Activated CD4-positive, alpha-beta memory T cell treated with anti-CD3 and anti-CD28 coated beads for 36 hours (primary cell): Measurements from ENCODE around the gene RALY. TPM values are rescaled to one million over a fixed set of nuclear protein-coding genes. Genes with fewer than 3 reads are reported as not detected.

Experiments used
- CTCF ChIA-PET: fragments of 350-600 bp; sonication (Branson Sonifier 250); formaldehyde crosslinking; loops from one replicate; lab custom pipeline; 2021; ENCODE audit warnings: antibody characterized with exemption, inconsistent platforms; lab: Charles Lee
- POLR2A ChIA-PET: fragments of 350-600 bp; sonication (Branson Sonifier 250); formaldehyde crosslinking; loops from one replicate; lab custom pipeline; 2021; ENCODE audit warnings: antibody characterized with exemption; lab: Charles Lee
- DNase-seq: peaks from one replicate; pipeline ENCODE4 v3.0.0-alpha.2; 2020
- H3K27ac Mint-ChIP-seq: one replicate; pipeline ENCODE4 v1.8.0; 2021; ENCODE audit warnings: mixed read lengths
- H3K27me3 Mint-ChIP-seq: one replicate; pipeline ENCODE4 v1.8.0; 2021; ENCODE audit warnings: mixed read lengths
- H3K36me3 Mint-ChIP-seq: one replicate; pipeline ENCODE4 v1.8.0; 2021; ENCODE audit warnings: mixed read lengths
- H3K4me1 Mint-ChIP-seq: one replicate; pipeline ENCODE4 v1.8.0; 2021; ENCODE audit warnings: low read depth, mixed read lengths
- H3K4me3 Mint-ChIP-seq: one replicate; pipeline ENCODE4 v1.8.0; 2021; ENCODE audit warnings: mild to moderate bottlenecking, mixed read lengths
- H3K9me3 Mint-ChIP-seq: one replicate; pipeline ENCODE4 v1.8.0; 2021; ENCODE audit warnings: mixed read lengths
- intact Hi-C: fragments of 100-400 bp; cut with micrococcal nuclease; formaldehyde crosslinking; loops from one replicate; pipeline ENCODE4 v1.15.1; 2023
- total RNA-seq, 2 experiments: library from RNA; stranded (reverse); gene quantifications; one replicate each; pipeline ENCODE4 v1.2.3, GENCODE V29; 2021

RALY gene
- total RNA-seq, 2 experiments from 2014 or later: 149 to 159 TPM

DNA sequence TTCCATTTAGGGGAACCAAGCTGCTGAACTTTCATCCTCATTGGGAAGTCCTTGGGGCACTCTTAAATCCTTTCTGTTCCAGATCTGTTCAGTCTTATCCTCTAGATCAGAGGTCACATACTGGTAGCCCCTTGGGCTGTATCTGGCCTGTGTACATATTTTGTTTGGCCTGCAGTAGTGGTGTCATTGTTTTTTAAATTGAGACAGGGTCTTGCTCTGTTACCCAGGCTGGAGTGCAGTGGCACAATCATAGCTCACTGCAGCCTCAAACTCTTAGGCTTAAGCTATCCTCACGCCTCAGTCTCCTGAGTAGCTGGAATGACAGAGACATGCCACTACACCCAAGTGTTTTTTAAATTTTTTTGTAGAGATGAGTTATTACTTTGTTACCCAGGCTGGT, 14.8 kb downstream of the RALY start:
- no peaks in the 10 kb centered on the region for H3K9me3 Mint-ChIP-seq
- no peak for DNase-seq
- no peak overlapping the region for H3K27ac Mint-ChIP-seq
- no peak overlapping the region for H3K4me3 Mint-ChIP-seq
- intact Hi-C loops: no loop called here
- peaks cover 1% of the 10 kb centered on the region for H3K36me3 Mint-ChIP-seq
- H3K4me1 Mint-ChIP-seq: peaks cover 84% of the 10 kb centered on the region
- no peaks in the 10 kb centered on the region for H3K27me3 Mint-ChIP-seq
- CTCF ChIA-PET: no interaction called here
- POLR2A ChIA-PET: interaction anchor here (0.6 kb wide), 1 partner anchor 17 kb away, joined by 3 read pairs; no protein-coding TSS in a partner anchor

- ChIA-PET POLR2A (no interaction called here), CTCF (interaction anchor here (2.3 kb wide), 1 partner anchor 12 kb away, joined by 10 read pairs; no protein-coding TSS in a partner anchor)
- Mint-ChIP-seq H3K4me1 (peaks cover 81% of the 10 kb centered on the region), H3K27ac (no peak overlapping the region), H3K4me3 (no peak overlapping the region), H3K9me3 (no peaks in the 10 kb centered on the region), H3K36me3 (peaks cover 1% of the 10 kb centered on the region), H3K27me3 (no peaks in the 10 kb centered on the region)
- no peak for DNase-seq
- intact Hi-C loops: no loop called here
Observed at GRCh38 chr20:34010405-34010931, 16.8 kb downstream of the RALY start.

DNA sequence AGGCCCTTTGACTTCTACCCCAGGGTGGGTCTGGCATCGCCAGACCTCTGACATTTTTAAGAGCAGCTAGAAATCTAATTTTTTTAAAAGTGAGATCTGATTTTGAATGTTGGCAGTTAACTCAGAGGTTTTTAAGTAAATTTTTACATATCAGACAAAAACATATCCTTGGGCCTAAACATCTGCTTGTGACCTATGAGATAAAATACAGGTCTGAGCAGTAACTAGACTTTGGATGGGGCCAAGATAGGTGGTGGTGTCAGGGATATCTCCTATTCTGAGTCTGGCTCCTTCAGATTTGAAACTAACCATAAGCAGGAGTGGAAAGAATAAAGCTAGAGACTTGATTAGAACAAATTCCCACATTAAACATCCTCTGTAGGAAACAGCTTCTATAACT, 17.6 kb downstream of the RALY start:
- intact Hi-C loops: no loop called here
- no peaks in the 10 kb centered on the region for H3K27me3 Mint-ChIP-seq
- H3K4me3 Mint-ChIP-seq: no peak overlapping the region
- CTCF ChIA-PET: interaction anchor here (2.3 kb wide), 1 partner anchor 11 kb away, joined by 10 read pairs; no protein-coding TSS in a partner anchor
- POLR2A ChIA-PET: interaction anchor here (0.9 kb wide), 1 partner anchor 18 kb away, joined by 3 read pairs; the partner anchor contains the start of gene RALY
- DNase-seq: no peak
- H3K9me3 Mint-ChIP-seq: no peaks in the 10 kb centered on the region
- H3K27ac Mint-ChIP-seq: no peak overlapping the region
- peaks cover 1% of the 10 kb centered on the region for H3K36me3 Mint-ChIP-seq
- peaks cover 81% of the 10 kb centered on the region for H3K4me1 Mint-ChIP-seq

- POLR2A ChIA-PET: no interaction called here
- no peaks in the 10 kb centered on the region for H3K27me3 Mint-ChIP-seq
- CTCF ChIA-PET: no interaction called here
- intact Hi-C loops: no loop called here
- peaks cover 1% of the 10 kb centered on the region for H3K36me3 Mint-ChIP-seq
- no peak overlapping the region for H3K4me3 Mint-ChIP-seq
- no peak for DNase-seq
- H3K9me3 Mint-ChIP-seq: no peaks in the 10 kb centered on the region
- peak overlapping the region; percentile 66 for H3K27ac Mint-ChIP-seq
- peaks cover 82% of the 10 kb centered on the region for H3K4me1 Mint-ChIP-seq
Observed at GRCh38 chr20:34012330-34012729, 18.6 kb downstream of the RALY start.

DNA sequence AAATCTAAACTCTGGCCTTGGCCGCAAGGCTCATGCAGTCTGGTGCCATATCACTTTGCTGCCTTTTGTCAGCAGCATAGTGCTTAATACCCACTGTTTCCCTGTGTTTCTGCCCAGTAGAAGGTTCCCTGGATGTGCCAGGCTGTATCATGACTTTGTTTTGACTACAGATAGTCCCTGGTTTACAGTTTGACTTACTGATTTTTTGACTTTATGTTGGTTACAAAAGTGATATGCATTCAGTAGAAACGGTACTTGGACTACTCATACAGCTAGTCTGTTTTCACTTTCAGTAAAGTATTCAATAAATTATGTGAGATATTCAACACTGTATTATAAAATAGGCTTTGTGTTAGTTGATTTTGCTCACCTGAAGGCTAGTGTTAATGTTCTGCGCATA, 19.0 kb downstream of the RALY start:
- no peak overlapping the region for H3K4me3 Mint-ChIP-seq
- H3K4me1 Mint-ChIP-seq: peaks cover 85% of the 10 kb centered on the region
- POLR2A ChIA-PET: interaction anchor here (0.7 kb wide), 1 partner anchor 11 kb away, joined by 4 read pairs; no protein-coding TSS in a partner anchor
- no peaks in the 10 kb centered on the region for H3K9me3 Mint-ChIP-seq
- CTCF ChIA-PET: no interaction called here
- intact Hi-C loops: no loop called here
- H3K27me3 Mint-ChIP-seq: no peaks in the 10 kb centered on the region
- DNase-seq: no peak
- H3K27ac Mint-ChIP-seq: peak overlapping the region; percentile 66
- H3K36me3 Mint-ChIP-seq: peaks cover under 1% of the 10 kb centered on the region

DNA sequence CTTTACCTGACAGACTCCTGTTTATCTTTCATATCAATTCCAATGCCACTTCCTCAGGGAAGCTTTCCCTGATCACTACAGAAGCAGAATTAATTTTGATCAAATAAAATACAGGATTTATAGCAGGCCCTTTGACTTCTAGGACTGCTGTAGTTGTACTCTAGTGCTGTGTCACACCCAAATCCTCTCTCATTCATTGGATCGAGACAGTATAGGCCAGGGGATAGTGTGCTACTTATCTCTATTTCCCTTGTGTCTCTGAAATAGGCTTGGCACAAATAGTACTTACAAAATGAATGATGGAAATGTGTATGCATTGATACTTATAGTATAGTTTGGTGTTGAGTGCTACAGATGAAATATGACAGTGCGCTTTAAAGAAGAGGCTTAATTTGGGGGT, 19.8 kb downstream of the RALY start:
- ChIA-PET POLR2A (interaction anchor here (0.7 kb wide), 1 partner anchor 12 kb away, joined by 4 read pairs; no protein-coding TSS in a partner anchor), CTCF (no interaction called here)
- intact Hi-C loops: no loop called here
- no peak for DNase-seq
- no peak overlapping the region for H3K27ac Mint-ChIP-seq
- no peak overlapping the region for H3K4me3 Mint-ChIP-seq
- no peaks in the 10 kb centered on the region for H3K36me3 Mint-ChIP-seq
- H3K4me1 Mint-ChIP-seq: peaks cover 85% of the 10 kb centered on the region
- no peaks in the 10 kb centered on the region for H3K27me3 Mint-ChIP-seq
- no peaks in the 10 kb centered on the region for H3K9me3 Mint-ChIP-seq

DNA sequence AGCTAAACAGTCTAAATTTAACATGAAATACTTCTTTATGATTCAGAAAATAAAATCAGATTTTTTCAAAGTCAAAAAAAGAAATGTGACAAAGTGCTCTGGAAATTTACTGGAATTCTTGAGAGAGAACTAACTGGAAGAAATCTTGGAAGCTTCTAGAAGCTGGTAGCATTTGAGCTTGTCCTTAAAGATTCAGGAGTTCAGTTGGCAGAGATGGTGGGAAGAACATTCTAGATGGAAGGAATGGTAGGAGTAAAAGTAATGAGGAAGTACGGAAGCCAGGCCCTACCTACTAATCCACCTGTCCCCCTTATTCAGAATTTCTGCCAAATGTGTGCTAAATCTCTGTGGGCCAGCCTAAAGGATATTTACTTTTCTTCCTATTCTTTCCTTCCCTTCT, 21.2 kb downstream of the RALY start:
- Mint-ChIP-seq H3K4me3 (no peak overlapping the region), H3K4me1 (peaks cover 80% of the 10 kb centered on the region), H3K27me3 (no peaks in the 10 kb centered on the region), H3K9me3 (no peaks in the 10 kb centered on the region), H3K27ac (no peak overlapping the region), H3K36me3 (no peaks in the 10 kb centered on the region)
- ChIA-PET POLR2A (no interaction called here), CTCF (interaction anchor here (0.7 kb wide), 1 partner anchor 208 kb away, joined by 3 read pairs; no protein-coding TSS in a partner anchor)
- intact Hi-C loops: no loop called here
- no peak for DNase-seq

DNA sequence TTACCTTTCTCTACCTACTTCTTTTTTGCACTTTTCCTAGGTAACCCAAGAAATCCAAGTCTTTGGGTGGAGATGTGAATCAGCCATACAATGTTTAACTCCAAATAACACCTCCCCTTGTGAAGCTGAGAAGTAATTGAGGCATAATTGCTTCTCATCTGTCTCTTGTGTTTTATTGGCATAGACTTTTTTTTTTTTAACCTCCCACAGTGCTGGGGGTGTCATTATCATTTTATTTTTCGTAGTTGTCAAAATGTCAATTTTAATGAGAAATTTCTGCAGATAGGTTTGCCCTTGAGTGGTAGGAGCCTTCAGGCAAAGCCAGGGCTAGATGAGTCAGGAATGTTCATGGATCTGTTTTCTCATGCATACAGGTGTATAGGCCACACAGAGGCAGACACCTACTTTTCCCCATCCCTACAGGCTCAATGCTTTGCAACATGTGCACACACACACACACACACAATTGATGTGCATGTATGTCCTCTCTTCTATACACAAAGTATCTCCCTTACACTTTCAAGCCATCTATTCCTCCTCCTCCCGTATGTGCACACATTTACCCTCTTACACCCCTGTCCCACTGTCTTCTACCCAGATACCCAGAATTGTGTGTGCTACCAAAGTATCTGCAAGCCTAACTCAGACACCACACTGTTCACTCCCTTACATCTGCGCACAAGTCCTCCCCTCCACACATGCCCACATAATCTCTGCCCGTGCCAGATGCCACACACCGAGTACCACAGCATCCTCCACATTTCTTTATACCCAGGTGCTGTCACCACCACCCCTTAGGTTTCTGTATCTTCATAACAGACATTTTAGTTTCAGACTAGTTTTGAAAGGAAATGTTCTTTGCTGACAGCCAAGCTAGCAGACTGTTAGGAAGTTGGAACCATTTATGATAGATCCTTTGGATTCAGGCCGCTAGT, 22.0 kb downstream of the RALY start:
- CTCF ChIA-PET: interaction anchor here (0.7 kb wide), 1 partner anchor 209 kb away, joined by 3 read pairs; no protein-coding TSS in a partner anchor

DNA sequence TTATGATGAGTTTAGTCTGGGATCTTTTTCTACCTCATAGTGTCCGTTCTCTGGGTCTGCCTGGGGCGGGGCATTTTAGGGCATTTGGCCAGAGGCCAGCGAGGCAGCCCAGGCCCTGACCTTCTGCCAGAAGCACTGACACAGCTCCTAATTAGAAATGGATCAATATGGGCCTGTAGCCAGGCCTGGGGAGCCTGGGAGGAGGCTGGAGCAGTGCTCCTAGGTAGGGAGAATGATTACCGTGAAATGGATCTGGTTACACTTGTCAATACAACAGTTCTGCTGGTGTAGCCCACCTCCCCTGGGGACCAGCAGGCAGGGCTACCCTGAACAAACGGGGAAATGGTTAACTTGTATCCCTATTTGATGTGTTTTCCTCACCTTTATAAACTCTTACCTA, 23.0 kb downstream of the RALY start:
- no peak overlapping the region for H3K4me3 Mint-ChIP-seq
- no peak for DNase-seq
- no peak overlapping the region for H3K27ac Mint-ChIP-seq
- H3K9me3 Mint-ChIP-seq: no peaks in the 10 kb centered on the region
- peaks cover 78% of the 10 kb centered on the region for H3K4me1 Mint-ChIP-seq
- intact Hi-C loops: no loop called here
- CTCF ChIA-PET: no interaction called here
- H3K36me3 Mint-ChIP-seq: no peaks in the 10 kb centered on the region
- POLR2A ChIA-PET: no interaction called here
- H3K27me3 Mint-ChIP-seq: no peaks in the 10 kb centered on the region

More for the DNA sequence above, 22.0 kb downstream of the RALY start:
- H3K27ac Mint-ChIP-seq: no peak overlapping the region
- POLR2A ChIA-PET: no interaction called here
- H3K27me3 Mint-ChIP-seq: no peaks in the 10 kb centered on the region
- no peaks in the 10 kb centered on the region for H3K9me3 Mint-ChIP-seq
- no peak overlapping the region for H3K4me3 Mint-ChIP-seq
- peaks cover 80% of the 10 kb centered on the region for H3K4me1 Mint-ChIP-seq
- DNase-seq: peak; percentile 27
- no peaks in the 10 kb centered on the region for H3K36me3 Mint-ChIP-seq
- intact Hi-C loops: no loop called here

DNA sequence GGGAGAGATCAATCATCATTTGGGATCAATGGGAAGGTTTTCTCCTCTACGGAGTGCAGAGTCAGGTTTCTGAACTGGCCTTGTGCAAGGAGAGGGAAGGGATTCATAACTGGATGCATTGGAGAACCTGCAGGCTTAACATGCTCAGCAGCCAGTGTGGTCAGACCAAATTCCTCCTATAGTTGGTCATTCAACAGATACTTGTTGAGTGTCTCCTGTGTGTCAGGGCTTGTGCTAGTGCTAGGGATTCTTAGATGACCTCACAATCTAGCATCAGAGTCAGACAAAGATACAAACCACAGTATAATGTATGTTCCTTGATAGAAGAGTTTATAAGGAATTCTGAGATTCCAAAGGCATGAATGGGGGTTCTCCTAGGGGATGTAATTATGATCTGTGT, 23.9 kb downstream of the RALY start:
- Mint-ChIP-seq H3K4me3 (no peak overlapping the region), H3K27me3 (no peaks in the 10 kb centered on the region), H3K36me3 (no peaks in the 10 kb centered on the region), H3K27ac (peak overlapping the region; percentile 1), H3K4me1 (peaks cover 77% of the 10 kb centered on the region), H3K9me3 (no peaks in the 10 kb centered on the region)
- intact Hi-C loops: no loop called here
- DNase-seq: no peak
- ChIA-PET CTCF (no interaction called here), POLR2A (no interaction called here)

GRCh38 chr20:34018166-34018565, 24.5 kb downstream of the RALY start:
- no peaks in the 10 kb centered on the region for H3K36me3 Mint-ChIP-seq
- no peak for DNase-seq
- no peaks in the 10 kb centered on the region for H3K9me3 Mint-ChIP-seq
- ChIA-PET POLR2A (no interaction called here), CTCF (no interaction called here)
- no peak overlapping the region for H3K27ac Mint-ChIP-seq
- intact Hi-C loops: no loop called here
- no peaks in the 10 kb centered on the region for H3K27me3 Mint-ChIP-seq
- peaks cover 79% of the 10 kb centered on the region for H3K4me1 Mint-ChIP-seq
- H3K4me3 Mint-ChIP-seq: no peak overlapping the region

DNA sequence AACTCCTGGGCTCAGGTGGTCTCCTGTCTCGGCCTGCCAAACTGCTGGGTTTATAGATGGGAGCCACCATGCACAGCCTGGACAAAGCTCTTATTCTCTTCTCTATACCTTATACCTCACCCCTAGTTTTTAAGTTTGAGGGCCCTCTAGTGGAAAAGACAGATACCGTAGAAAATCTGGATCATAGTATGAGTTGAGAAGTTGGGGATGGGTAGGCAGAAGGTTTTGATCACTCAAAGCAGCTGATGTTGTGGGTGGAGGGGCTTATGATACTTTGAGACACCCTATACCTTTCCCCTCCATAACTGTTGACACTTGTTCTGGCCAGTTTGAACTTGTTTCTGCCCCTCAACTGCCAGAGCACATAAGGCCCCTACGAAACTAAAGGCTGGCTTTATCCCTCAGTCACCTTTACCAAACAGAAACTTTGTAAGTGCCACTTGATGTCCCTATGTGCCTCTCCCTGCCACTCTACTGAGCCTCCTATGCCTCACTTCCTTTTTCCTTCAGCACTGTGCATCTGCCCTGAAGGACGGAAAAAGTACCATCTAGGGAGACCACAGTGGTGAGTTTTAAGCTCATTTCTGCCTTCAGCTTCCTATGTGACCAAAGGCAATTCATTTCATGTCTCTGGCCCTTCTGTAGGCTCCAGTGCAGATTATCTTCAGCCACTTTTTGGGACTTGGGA, 28.6 kb downstream of the RALY start:
- Mint-ChIP-seq H3K4me3 (no peak overlapping the region), H3K27ac (peak overlapping the region; percentile 36), H3K9me3 (no peaks in the 10 kb centered on the region), H3K27me3 (no peaks in the 10 kb centered on the region), H3K36me3 (no peaks in the 10 kb centered on the region), H3K4me1 (peaks cover 71% of the 10 kb centered on the region)
- ChIA-PET CTCF (interaction anchor here (0.5 to 2.0 kb wide), 14 partner anchors 12 to 491 kb away, joined by 3 to 10 read pairs (median 4); partner anchors contain the start of gene RALY), POLR2A (no interaction called here)
- intact Hi-C loops: loop anchor here (1.0 to 5.0 kb wide), 2 partner anchors 75 to 89 kb away; no protein-coding TSS in a partner anchor
- no peak for DNase-seq
